Panc1 (cell line): ENCODE measurements around the gene HEXD.

Experiments
- CTCF ChIP-seq: fragments of 450-650 bp; IDR thresholded peaks from 2 replicates; pipeline ENCODE4 v1.5.1; 2017; ENCODE audit warnings: mild to moderate bottlenecking
- POLR2AphosphoS5 ChIP-seq: IDR thresholded peaks from 2 replicates; pipeline ENCODE4 v1.6.1; 2012; ENCODE audit warnings: mild to moderate bottlenecking, low read depth, low read length, moderate library complexity
- TF ChIP-seq, protein P1 (sequence below), 2 experiments: IDR thresholded peaks; 2 replicates each; pipeline ENCODE4 v1.6.1; 2011 to 2012; ENCODE audit warnings: low read depth in 2 of 2, control low read depth in 1 of 2, low read length in 1 of 2, mild to moderate bottlenecking in 1 of 2, moderate library complexity in 1 of 2; ENCODE audit not compliant: insufficient read depth in 1 of 2

DNA sequence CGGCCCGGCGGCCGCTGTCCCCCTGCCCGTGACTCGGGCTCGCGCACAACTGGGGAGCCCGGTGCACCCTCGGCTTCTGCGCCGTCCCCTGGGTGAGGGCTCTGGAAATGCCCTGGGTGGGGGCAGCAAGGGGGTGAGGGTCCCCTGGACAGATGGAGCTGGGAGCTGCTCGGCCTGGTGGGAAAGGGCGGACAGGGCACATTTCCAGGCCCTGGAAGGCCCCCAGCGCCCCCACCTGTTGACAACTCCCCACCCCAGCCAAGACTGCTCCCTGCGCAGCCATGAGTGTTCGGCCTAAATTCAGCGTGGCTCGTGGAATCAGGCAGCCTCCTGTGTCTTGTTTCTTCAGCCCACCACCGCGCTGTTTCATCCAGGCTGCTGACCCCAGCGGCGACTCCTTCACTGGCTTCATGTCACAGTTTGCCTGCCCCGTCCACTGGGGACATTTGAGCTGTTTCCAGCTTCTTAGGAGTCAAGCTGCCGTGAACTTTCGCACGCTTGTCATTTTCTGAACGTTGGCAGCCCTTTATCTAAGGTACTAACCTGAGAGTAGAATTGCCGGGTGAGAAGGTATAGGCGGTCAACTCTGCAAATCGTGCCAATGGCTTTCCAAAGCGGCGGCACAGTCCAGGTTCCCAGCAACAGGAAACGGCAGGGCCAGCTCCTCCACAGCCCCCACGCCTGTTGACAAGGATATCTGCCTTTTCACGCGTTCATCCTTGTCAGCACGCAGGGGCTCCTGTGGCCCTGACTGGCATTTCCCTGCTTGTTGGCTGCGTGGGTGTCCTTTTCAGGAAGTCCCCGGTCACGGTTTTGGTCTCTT lies 45.7 kb upstream of the HEXD start:
- TF ChIP-seq CTCF = no peak
- TF ChIP-seq, protein P1, sequence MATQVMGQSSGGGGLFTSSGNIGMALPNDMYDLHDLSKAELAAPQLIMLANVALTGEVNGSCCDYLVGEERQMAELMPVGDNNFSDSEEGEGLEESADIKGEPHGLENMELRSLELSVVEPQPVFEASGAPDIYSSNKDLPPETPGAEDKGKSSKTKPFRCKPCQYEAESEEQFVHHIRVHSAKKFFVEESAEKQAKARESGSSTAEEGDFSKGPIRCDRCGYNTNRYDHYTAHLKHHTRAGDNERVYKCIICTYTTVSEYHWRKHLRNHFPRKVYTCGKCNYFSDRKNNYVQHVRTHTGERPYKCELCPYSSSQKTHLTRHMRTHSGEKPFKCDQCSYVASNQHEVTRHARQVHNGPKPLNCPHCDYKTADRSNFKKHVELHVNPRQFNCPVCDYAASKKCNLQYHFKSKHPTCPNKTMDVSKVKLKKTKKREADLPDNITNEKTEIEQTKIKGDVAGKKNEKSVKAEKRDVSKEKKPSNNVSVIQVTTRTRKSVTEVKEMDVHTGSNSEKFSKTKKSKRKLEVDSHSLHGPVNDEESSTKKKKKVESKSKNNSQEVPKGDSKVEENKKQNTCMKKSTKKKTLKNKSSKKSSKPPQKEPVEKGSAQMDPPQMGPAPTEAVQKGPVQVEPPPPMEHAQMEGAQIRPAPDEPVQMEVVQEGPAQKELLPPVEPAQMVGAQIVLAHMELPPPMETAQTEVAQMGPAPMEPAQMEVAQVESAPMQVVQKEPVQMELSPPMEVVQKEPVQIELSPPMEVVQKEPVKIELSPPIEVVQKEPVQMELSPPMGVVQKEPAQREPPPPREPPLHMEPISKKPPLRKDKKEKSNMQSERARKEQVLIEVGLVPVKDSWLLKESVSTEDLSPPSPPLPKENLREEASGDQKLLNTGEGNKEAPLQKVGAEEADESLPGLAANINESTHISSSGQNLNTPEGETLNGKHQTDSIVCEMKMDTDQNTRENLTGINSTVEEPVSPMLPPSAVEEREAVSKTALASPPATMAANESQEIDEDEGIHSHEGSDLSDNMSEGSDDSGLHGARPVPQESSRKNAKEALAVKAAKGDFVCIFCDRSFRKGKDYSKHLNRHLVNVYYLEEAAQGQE (IDR thresholded peaks at IDR 0.05; ENCODE audit: insufficient read depth in 1 of 2, low read depth in 2 of 2, low read length in 1 of 2) = no peak
- no peak for TF ChIP-seq POLR2AphosphoS5
